ENCODE results near the gene PHF19. TPM values are rescaled to one million over a fixed set of nuclear protein-coding genes. Genes with fewer than 3 reads are reported as not detected.

The PHF19 gene
- total RNA-seq, 2 donors from 2014 or later, result 47.9 to 81.7 TPM

DNA sequence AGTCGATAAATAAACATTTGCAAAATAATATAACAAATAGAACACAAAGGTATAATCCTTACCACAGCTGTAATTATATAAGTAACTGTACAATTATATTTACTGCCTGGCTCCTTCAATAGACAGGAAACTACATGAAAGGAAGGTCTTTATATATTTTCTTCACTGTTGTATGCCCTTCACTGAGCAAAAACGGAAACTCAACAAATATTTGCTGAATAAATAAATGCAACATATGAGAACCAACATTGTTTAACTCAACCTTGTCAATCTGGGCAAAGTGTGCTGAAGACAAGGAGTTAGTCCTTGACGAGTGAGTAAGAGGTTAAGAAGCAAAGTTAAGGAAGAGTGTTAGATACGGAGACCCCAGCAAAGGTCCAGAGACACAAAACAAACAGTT, 56.9 kb downstream of the PHF19 start:
- Histone ChIP-seq H3K9me3 (no peaks in the 10 kb centered on the region), H3K36me3 (peaks cover 50% of the 10 kb centered on the region), H3K4me1 (ENCODE audit: control insufficient read depth in 1 of 2, low read depth in 2 of 2) (no peaks in the 10 kb centered on the region), H3K27ac (no peak overlapping the region), H3K4me3 (no peak overlapping the region), H3K27me3 (replicated peaks; ENCODE audit: insufficient read depth) (no peaks in the 10 kb centered on the region)
- no peak for ATAC-seq (ENCODE audit: insufficient number of reproducible peaks, low FRiP score, low read depth)
- TF ChIP-seq CTCF (IDR thresholded peaks at IDR 0.05), result no peak
- DNase-seq (ENCODE audit: low spot score), result no peak

GRCh38 chr9:120818595-120818994, 58.4 kb downstream of the PHF19 start:
- H3K27me3 ChIP-seq (replicated peaks; ENCODE audit: insufficient read depth), result no peaks in the 10 kb centered on the region
- no peak overlapping the region for H3K4me3 ChIP-seq
- H3K9me3 ChIP-seq, result no peaks in the 10 kb centered on the region
- H3K36me3 ChIP-seq, result peaks cover 41% of the 10 kb centered on the region
- DNase-seq (ENCODE audit: low spot score) (no peak), ATAC-seq (ENCODE audit: insufficient number of reproducible peaks, low FRiP score, low read depth) (no peak)
- no peak for TF ChIP-seq CTCF (IDR thresholded peaks at IDR 0.05)
- no peak overlapping the region for H3K27ac ChIP-seq
- H3K4me1 ChIP-seq (ENCODE audit: control insufficient read depth in 1 of 2, low read depth in 2 of 2), result no peaks in the 10 kb centered on the region

DNA sequence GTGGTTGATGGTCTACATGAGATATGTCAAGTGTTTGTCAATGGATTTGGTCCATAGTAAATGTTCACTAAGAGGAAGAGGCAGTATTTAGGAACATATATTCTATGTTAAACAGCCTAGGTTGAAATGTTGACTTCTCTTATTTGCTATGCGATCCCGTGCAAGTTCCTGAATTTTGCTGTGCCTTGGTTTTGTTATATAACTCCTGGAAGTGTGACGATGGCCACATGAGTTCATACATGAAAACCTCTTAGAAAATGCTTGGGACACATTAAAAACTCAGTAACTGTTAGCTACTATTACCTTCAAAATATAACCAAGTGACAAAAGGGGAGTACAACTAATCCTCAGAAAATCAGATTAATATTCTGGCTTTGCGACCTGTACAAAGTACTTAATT, 61.9 kb downstream of the PHF19 start:
- no peaks in the 10 kb centered on the region for H3K9me3 ChIP-seq
- peaks cover 18% of the 10 kb centered on the region for H3K36me3 ChIP-seq
- DNase-seq (ENCODE audit: low spot score) (no peak), ATAC-seq (ENCODE audit: insufficient number of reproducible peaks, low FRiP score, low read depth) (no peak)
- H3K4me3 ChIP-seq, result no peak overlapping the region
- H3K27ac ChIP-seq, result no peak overlapping the region
- no peaks in the 10 kb centered on the region for H3K27me3 ChIP-seq (replicated peaks; ENCODE audit: insufficient read depth)
- H3K4me1 ChIP-seq (ENCODE audit: control insufficient read depth in 1 of 2, low read depth in 2 of 2), result no peaks in the 10 kb centered on the region
- TF ChIP-seq CTCF (IDR thresholded peaks at IDR 0.05), result no peak

DNA sequence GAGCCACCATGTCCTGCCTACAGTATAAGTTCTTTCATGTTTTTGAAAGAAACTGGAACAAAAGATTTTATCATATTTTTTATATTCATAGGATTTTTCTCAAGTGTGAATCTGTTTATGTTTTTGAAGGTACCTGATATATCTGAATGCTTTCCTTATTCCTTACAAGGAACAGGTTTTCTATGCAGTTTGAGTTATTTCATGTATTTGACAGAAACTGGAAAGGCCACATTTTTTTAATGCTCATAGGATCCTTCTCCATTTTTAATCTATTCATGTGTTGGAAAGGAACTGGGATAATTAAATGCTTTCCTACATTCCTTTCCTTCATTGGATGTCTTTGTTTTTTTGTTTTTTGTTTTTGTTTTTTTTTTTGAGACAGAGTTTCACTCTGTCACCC, 68.1 kb downstream of the PHF19 start:
- DNase-seq (ENCODE audit: low spot score) (no peak), ATAC-seq (ENCODE audit: insufficient number of reproducible peaks, low FRiP score, low read depth) (no peak)
- Histone ChIP-seq H3K4me3 (no peak overlapping the region), H3K27me3 (replicated peaks; ENCODE audit: insufficient read depth) (no peaks in the 10 kb centered on the region), H3K27ac (no peak overlapping the region), H3K36me3 (no peaks in the 10 kb centered on the region), H3K9me3 (peaks cover 17% of the 10 kb centered on the region), H3K4me1 (ENCODE audit: control insufficient read depth in 1 of 2, low read depth in 2 of 2) (no peaks in the 10 kb centered on the region)
- no peak for TF ChIP-seq CTCF (IDR thresholded peaks at IDR 0.05)

GRCh38 chr9:120807607-120808379, 69.2 kb downstream of the PHF19 start:
- no peak overlapping the region for H3K27ac ChIP-seq
- peaks cover 17% of the 10 kb centered on the region for H3K9me3 ChIP-seq
- H3K27me3 ChIP-seq (replicated peaks; ENCODE audit: insufficient read depth), result no peaks in the 10 kb centered on the region
- no peaks in the 10 kb centered on the region for H3K36me3 ChIP-seq
- no peaks in the 10 kb centered on the region for H3K4me1 ChIP-seq (ENCODE audit: control insufficient read depth in 1 of 2, low read depth in 2 of 2)
- DNase-seq (ENCODE audit: low spot score), result no peak
- no peak for TF ChIP-seq CTCF (IDR thresholded peaks at IDR 0.05)
- no peak for ATAC-seq (ENCODE audit: insufficient number of reproducible peaks, low FRiP score, low read depth)
- H3K4me3 ChIP-seq, result no peak overlapping the region

Other genes with a start within 250 kb of the PHF19 start
- gene MEGF9, start 162.7 kb downstream of the PHF19 start, total RNA-seq, result 10 to 100 TPM; 19.2 to 27.3 TPM
- 10 to 100 TPM; 41.7 to 79.7 TPM for gene FBXW2, start 83.8 kb downstream of the PHF19 start, total RNA-seq
- 10 to 100 TPM; 19.4 to 55.7 TPM for gene PSMD5, start 34.3 kb downstream of the PHF19 start, total RNA-seq
- gene TRAF1, start 49.6 kb upstream of the PHF19 start, total RNA-seq, result 10 to 100 TPM; 36.4 to 52.5 TPM
- gene C5, start 173.1 kb upstream of the PHF19 start, total RNA-seq, result 10 to 100 TPM in 1 of 2 donors, 1 to 10 TPM in 1; 8.3 to 12.2 TPM
- 10 to 100 TPM; 11.4 to 31.0 TPM for gene CNTRL, start 197.8 kb upstream of the PHF19 start, total RNA-seq